ENCODE measurements around the gene FAM131A. TPM values are rescaled to one million over a fixed set of nuclear protein-coding genes. Genes with fewer than 3 reads are reported as not detected.
A peak's percentile ranks its signal among the peaks of the same experiment; 100 is the strongest.

Gene FAM131A
- total RNA-seq, 1 donor from 2014 or later: 9.4 TPM

GRCh38 chr3:184380627-184381260, 43.3 kb downstream of the FAM131A start:
- peaks cover 35 to 42% (median 40%) of the 10 kb centered on the region in 3 donors for H3K4me1 ChIP-seq (ENCODE audit: control insufficient read depth in 3 of 3, insufficient read depth in 3 of 3, low read length in 3 of 3)
- peaks cover 0 to 19% (median 9%) of the 10 kb centered on the region in 3 donors for H3K27me3 ChIP-seq (ENCODE audit: control insufficient read depth in 3 of 3, insufficient read depth in 3 of 3, low read length in 3 of 3)
- H3K27ac ChIP-seq (ENCODE audit: low read depth, low read length): no peak overlapping the region
- peak overlapping the region; percentile 69 to 73 (median 72) for H3K9ac ChIP-seq (ENCODE audit: low read depth in 1 of 3, low read length in 3 of 3)
- H3K4me3 ChIP-seq (ENCODE audit: low read length in 3 of 3): peak overlapping the region; percentile 61 to 73 (median 69)
- H3K9me3 ChIP-seq (ENCODE audit: control insufficient read depth in 3 of 3, low read length in 3 of 3): no peaks in the 10 kb centered on the region
- H3K36me3 ChIP-seq (ENCODE audit: control insufficient read depth in 3 of 3, insufficient read depth in 3 of 3, low read length in 3 of 3): peaks cover 0 to 10% (median 3%) of the 10 kb centered on the region in 3 donors

GRCh38 chr3:184381261-184382224, 44.1 kb downstream of the FAM131A start:
- Histone ChIP-seq H3K9me3 (ENCODE audit: control insufficient read depth in 3 of 3, low read length in 3 of 3) (no peaks in the 10 kb centered on the region), H3K4me3 (ENCODE audit: low read length in 3 of 3) (peak overlapping the region; percentile 61 to 73 (median 69)), H3K4me1 (ENCODE audit: control insufficient read depth in 3 of 3, insufficient read depth in 3 of 3, low read length in 3 of 3) (peaks cover 35 to 42% (median 40%) of the 10 kb centered on the region in 3 donors), H3K36me3 (ENCODE audit: control insufficient read depth in 3 of 3, insufficient read depth in 3 of 3, low read length in 3 of 3) (peaks cover 0 to 9% (median 3%) of the 10 kb centered on the region in 3 donors), H3K27ac (ENCODE audit: low read depth, low read length) (no peak overlapping the region), H3K9ac (ENCODE audit: low read depth in 1 of 3, low read length in 3 of 3) (peak overlapping the region in 2 of 3 donors; percentile 69 to 73), H3K27me3 (ENCODE audit: control insufficient read depth in 3 of 3, insufficient read depth in 3 of 3, low read length in 3 of 3) (peaks cover 0 to 14% (median 9%) of the 10 kb centered on the region in 3 donors)

DNA sequence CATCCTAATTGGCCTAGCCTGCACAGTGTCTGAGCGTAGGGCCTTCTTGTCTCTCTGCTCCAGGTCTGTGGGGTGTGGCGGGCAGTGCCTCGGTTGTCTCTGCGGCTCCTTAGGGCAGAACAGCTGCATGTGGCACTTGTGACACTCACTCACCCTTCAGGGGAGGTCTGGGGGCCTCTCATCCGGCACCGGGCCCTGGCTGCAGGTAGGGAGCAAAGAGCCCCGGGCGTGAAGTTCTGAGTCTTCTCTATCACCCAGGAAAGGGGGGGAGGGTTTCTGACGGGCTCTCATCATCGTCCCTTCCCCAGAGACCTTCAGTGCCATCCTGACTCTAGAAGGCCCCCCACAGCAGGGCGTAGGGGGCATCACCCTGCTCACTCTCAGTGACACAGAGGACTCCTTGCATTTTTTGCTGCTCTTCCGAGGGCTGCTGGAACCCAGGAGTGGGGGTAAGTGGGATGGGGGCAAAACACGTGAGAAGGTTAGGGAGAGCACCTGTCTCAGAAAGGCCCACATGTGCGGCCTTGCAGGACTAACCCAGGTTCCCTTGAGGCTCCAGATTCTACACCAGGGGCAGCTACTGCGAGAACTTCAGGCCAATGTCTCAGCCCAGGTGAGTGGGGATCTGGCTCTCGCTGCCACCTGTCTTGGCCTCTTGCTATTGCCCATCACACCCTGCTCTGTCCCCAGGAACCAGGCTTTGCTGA, 45.1 kb downstream of the FAM131A start:
- peaks cover 30 to 37% (median 35%) of the 10 kb centered on the region in 3 donors for H3K4me1 ChIP-seq (ENCODE audit: control insufficient read depth in 3 of 3, insufficient read depth in 3 of 3, low read length in 3 of 3)
- peaks cover 0 to 14% (median 9%) of the 10 kb centered on the region in 3 donors for H3K27me3 ChIP-seq (ENCODE audit: control insufficient read depth in 3 of 3, insufficient read depth in 3 of 3, low read length in 3 of 3)
- no peak overlapping the region for H3K4me3 ChIP-seq (ENCODE audit: low read length in 3 of 3)
- H3K9ac ChIP-seq (ENCODE audit: low read depth in 1 of 3, low read length in 3 of 3): no peak overlapping the region
- H3K36me3 ChIP-seq (ENCODE audit: control insufficient read depth in 3 of 3, insufficient read depth in 3 of 3, low read length in 3 of 3): peaks cover 0 to 9% (median 3%) of the 10 kb centered on the region in 3 donors
- H3K27ac ChIP-seq (ENCODE audit: low read depth, low read length): no peak overlapping the region
- no peaks in the 10 kb centered on the region for H3K9me3 ChIP-seq (ENCODE audit: control insufficient read depth in 3 of 3, low read length in 3 of 3)

- no peak overlapping the region for H3K4me3 ChIP-seq (ENCODE audit: low read length in 3 of 3)
- peaks cover 23 to 30% (median 28%) of the 10 kb centered on the region in 3 donors for H3K4me1 ChIP-seq (ENCODE audit: control insufficient read depth in 3 of 3, insufficient read depth in 3 of 3, low read length in 3 of 3)
- H3K9ac ChIP-seq (ENCODE audit: low read depth in 1 of 3, low read length in 3 of 3): no peak overlapping the region
- no peak overlapping the region for H3K27ac ChIP-seq (ENCODE audit: low read depth, low read length)
- H3K36me3 ChIP-seq (ENCODE audit: control insufficient read depth in 3 of 3, insufficient read depth in 3 of 3, low read length in 3 of 3): peaks cover 0 to 16% (median 3%) of the 10 kb centered on the region in 3 donors
- no peaks in the 10 kb centered on the region for H3K9me3 ChIP-seq (ENCODE audit: control insufficient read depth in 3 of 3, low read length in 3 of 3)
- peaks cover 0 to 14% (median 9%) of the 10 kb centered on the region in 3 donors for H3K27me3 ChIP-seq (ENCODE audit: control insufficient read depth in 3 of 3, insufficient read depth in 3 of 3, low read length in 3 of 3)
These were observed 45.8 kb downstream of the FAM131A start for GRCh38 chr3:184383033-184383740.

DNA sequence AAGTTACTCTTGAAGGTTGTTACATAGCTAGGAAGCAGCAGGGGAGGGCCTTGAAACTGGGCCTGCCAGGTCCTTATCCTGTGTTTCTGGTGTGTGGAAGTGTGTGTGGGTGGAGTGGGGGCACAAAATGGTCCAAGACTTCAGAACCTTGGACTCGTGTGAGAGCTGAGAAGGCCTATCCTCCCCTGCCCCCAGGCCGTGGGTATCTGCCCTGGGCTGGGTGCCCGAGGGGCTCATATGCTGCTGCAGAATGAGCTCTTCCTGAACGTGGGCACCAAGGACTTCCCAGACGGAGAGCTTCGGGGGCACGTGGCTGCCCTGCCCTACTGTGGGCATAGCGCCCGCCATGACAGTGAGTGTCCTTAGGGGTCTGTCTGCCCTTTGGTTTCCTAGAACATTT, 46.9 kb downstream of the FAM131A start:
- peaks cover 0 to 9% (median 8%) of the 10 kb centered on the region in 3 donors for H3K27me3 ChIP-seq (ENCODE audit: control insufficient read depth in 3 of 3, insufficient read depth in 3 of 3, low read length in 3 of 3)
- H3K4me1 ChIP-seq (ENCODE audit: control insufficient read depth in 3 of 3, insufficient read depth in 3 of 3, low read length in 3 of 3): peaks cover 11 to 19% (median 17%) of the 10 kb centered on the region in 3 donors
- no peak overlapping the region for H3K27ac ChIP-seq (ENCODE audit: low read depth, low read length)
- H3K9ac ChIP-seq (ENCODE audit: low read depth in 1 of 3, low read length in 3 of 3): no peak overlapping the region
- H3K4me3 ChIP-seq (ENCODE audit: low read length in 3 of 3): no peak overlapping the region
- H3K36me3 ChIP-seq (ENCODE audit: control insufficient read depth in 3 of 3, insufficient read depth in 3 of 3, low read length in 3 of 3): peaks cover 0 to 23% (median 3%) of the 10 kb centered on the region in 3 donors
- H3K9me3 ChIP-seq (ENCODE audit: control insufficient read depth in 3 of 3, low read length in 3 of 3): no peaks in the 10 kb centered on the region

GRCh38 chr3:184384856-184385422, 47.5 kb downstream of the FAM131A start:
- H3K36me3 ChIP-seq (ENCODE audit: control insufficient read depth in 3 of 3, insufficient read depth in 3 of 3, low read length in 3 of 3): peaks cover 0 to 24% (median 3%) of the 10 kb centered on the region in 3 donors
- H3K4me1 ChIP-seq (ENCODE audit: control insufficient read depth in 3 of 3, insufficient read depth in 3 of 3, low read length in 3 of 3): peaks cover 10 to 18% (median 15%) of the 10 kb centered on the region in 3 donors

DNA sequence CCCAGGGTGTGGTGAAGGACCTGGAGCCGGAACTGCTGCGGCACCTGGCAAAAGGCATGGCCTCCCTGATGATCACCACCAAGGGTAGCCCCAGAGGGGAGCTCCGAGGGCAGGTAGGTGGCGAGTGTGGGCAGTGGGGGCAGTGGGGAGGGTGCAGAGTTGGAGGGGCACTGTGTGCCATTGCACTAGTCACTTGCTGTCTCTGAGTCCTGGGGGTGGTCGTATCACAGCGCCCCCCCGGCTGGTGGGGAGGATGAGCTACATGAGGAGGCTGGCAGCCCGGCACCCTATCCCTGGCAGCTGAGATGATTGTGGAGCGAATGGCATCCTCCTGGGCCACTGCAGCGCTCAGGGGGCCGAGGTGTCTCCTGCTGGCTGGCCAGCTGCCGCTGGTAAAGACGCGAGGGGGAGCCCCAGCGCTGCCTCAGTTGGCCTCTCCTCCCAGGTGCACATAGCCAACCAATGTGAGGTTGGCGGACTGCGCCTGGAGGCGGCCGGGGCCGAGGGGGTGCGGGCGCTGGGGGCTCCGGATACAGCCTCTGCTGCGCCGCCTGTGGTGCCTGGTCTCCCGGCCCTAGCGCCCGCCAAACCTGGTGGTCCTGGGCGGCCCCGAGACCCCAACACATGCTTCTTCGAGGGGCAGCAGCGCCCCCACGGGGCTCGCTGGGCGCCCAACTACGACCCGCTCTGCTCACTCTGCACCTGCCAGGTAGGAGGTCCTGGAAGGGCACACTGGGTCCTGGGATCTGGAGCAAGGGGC, 48.8 kb downstream of the FAM131A start:
- H3K4me1 ChIP-seq (ENCODE audit: control insufficient read depth in 3 of 3, insufficient read depth in 3 of 3, low read length in 3 of 3): peaks cover 4 to 10% (median 8%) of the 10 kb centered on the region in 3 donors
- no peaks in the 10 kb centered on the region for H3K9me3 ChIP-seq (ENCODE audit: control insufficient read depth in 3 of 3, low read length in 3 of 3)
- no peak overlapping the region for H3K9ac ChIP-seq (ENCODE audit: low read depth in 1 of 3, low read length in 3 of 3)
- H3K4me3 ChIP-seq (ENCODE audit: low read length in 3 of 3): no peak overlapping the region
- H3K36me3 ChIP-seq (ENCODE audit: control insufficient read depth in 3 of 3, insufficient read depth in 3 of 3, low read length in 3 of 3): peaks cover 0 to 24% (median 3%) of the 10 kb centered on the region in 3 donors
- no peak overlapping the region for H3K27ac ChIP-seq (ENCODE audit: low read depth, low read length)
- H3K27me3 ChIP-seq (ENCODE audit: control insufficient read depth in 3 of 3, insufficient read depth in 3 of 3, low read length in 3 of 3): peaks cover 0 to 3% (median 2%) of the 10 kb centered on the region in 3 donors

More at GRCh38 chr3:184384856-184385422, 47.5 kb downstream of the FAM131A start:
- Histone ChIP-seq H3K4me3 (ENCODE audit: low read length in 3 of 3) (no peak overlapping the region), H3K9me3 (ENCODE audit: control insufficient read depth in 3 of 3, low read length in 3 of 3) (no peaks in the 10 kb centered on the region), H3K27ac (ENCODE audit: low read depth, low read length) (no peak overlapping the region), H3K9ac (ENCODE audit: low read depth in 1 of 3, low read length in 3 of 3) (no peak overlapping the region), H3K27me3 (ENCODE audit: control insufficient read depth in 3 of 3, insufficient read depth in 3 of 3, low read length in 3 of 3) (peaks cover 0 to 9% (median 7%) of the 10 kb centered on the region in 3 donors)

GRCh38 chr3:184387174-184387714, 49.8 kb downstream of the FAM131A start:
- Histone ChIP-seq H3K36me3 (ENCODE audit: control insufficient read depth in 3 of 3, insufficient read depth in 3 of 3, low read length in 3 of 3) (peaks cover 0 to 19% (median 3%) of the 10 kb centered on the region in 3 donors), H3K27ac (ENCODE audit: low read depth, low read length) (no peak overlapping the region), H3K9ac (ENCODE audit: low read depth in 1 of 3, low read length in 3 of 3) (no peak overlapping the region), H3K9me3 (ENCODE audit: control insufficient read depth in 3 of 3, low read length in 3 of 3) (no peaks in the 10 kb centered on the region), H3K4me1 (ENCODE audit: control insufficient read depth in 3 of 3, insufficient read depth in 3 of 3, low read length in 3 of 3) (peaks cover 0 to under 1% (median 0%) of the 10 kb centered on the region in 3 donors), H3K27me3 (ENCODE audit: control insufficient read depth in 3 of 3, insufficient read depth in 3 of 3, low read length in 3 of 3) (no peaks in the 10 kb centered on the region), H3K4me3 (ENCODE audit: low read length in 3 of 3) (no peak overlapping the region)
